WTC11 (cell line): ENCODE results near the gene ABCA13.

Experiments used
- CREM ChIP-seq: sonication (generic); formaldehyde crosslinking; IDR thresholded peaks from 2 replicates; pipeline ENCODE4 v1.8.1; 2022; ENCODE audit warnings: mild to moderate bottlenecking, missing genetic modification reagents, moderate library complexity
- MXD4 ChIP-seq: fragments of 250-450 bp; sonication (Bioruptor Pico); IDR thresholded peaks from 2 replicates; pipeline ENCODE4 v1.8.0; 2021; ENCODE audit warnings: mild to moderate bottlenecking, moderate library complexity, borderline replicate concordance
- TEAD4 ChIP-seq: sonication (generic); formaldehyde crosslinking; IDR thresholded peaks from 2 replicates; pipeline ENCODE4 v1.8.0; 2022; ENCODE audit warnings: mild to moderate bottlenecking, missing genetic modification reagents
- ZBTB21 ChIP-seq: sonication (generic); formaldehyde crosslinking; IDR thresholded peaks from 2 replicates; pipeline ENCODE4 v1.8.1; 2023; ENCODE audit warnings: mild to moderate bottlenecking, missing genetic modification reagents, borderline replicate concordance
- TF ChIP-seq, protein P1 (sequence below): fragments of 200-600 bp; IDR thresholded peaks from 2 replicates; pipeline ENCODE4 v1.8.0; 2022; ENCODE audit warnings: antibody characterized with exemption
- TF ChIP-seq, protein P2 (sequence below): sonication (generic); formaldehyde crosslinking; IDR thresholded peaks from 2 replicates; pipeline ENCODE4 v1.8.1; 2023; ENCODE audit warnings: mild to moderate bottlenecking, missing genetic modification reagents
- TF ChIP-seq, protein P3 (sequence below): sonication (generic); formaldehyde crosslinking; IDR thresholded peaks from 2 replicates; pipeline ENCODE4 v1.8.0; 2023; ENCODE audit warnings: mild to moderate bottlenecking, missing genetic modification reagents
- TF ChIP-seq, protein P4 (sequence below): sonication (generic); formaldehyde crosslinking; IDR thresholded peaks from 2 replicates; pipeline ENCODE4 v1.8.1; 2022; ENCODE audit warnings: low read depth, missing genetic modification reagents, borderline replicate concordance

DNA sequence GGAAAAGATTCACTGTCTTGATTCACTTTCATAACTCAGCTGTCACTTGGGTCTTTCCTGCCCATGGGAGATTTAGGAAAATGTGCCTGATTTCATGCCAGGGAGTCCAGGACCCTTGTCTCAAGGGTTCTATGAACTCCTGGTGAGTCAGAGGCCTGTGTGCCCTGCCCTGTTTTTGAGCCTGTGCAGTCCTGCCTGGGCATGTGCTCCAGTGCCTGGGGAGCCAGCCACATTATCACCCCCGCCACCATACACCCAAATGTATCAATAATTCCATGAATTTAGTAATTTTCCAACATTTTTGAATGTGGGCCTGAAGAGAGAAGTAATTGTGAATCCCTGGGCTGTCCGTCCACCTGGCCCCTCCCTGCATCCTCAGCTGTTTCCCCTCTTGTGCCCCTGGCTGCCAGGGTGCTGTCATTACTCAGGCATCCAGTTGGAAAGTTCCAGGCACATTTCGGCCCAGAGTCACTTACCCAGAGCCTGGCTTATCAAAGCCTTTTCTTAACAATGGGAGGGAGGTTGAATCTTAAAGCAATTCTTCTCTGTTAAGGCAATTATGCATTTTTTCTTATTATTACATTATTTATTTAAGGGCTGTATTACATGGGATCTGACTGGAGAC, 465.2 kb downstream of the ABCA13 start:
- TF ChIP-seq ZBTB21 (CRISPR knock-in tag) = no peak
- TF ChIP-seq MXD4 (CRISPR knock-in tag) = no peak
- TF ChIP-seq, protein P1, sequence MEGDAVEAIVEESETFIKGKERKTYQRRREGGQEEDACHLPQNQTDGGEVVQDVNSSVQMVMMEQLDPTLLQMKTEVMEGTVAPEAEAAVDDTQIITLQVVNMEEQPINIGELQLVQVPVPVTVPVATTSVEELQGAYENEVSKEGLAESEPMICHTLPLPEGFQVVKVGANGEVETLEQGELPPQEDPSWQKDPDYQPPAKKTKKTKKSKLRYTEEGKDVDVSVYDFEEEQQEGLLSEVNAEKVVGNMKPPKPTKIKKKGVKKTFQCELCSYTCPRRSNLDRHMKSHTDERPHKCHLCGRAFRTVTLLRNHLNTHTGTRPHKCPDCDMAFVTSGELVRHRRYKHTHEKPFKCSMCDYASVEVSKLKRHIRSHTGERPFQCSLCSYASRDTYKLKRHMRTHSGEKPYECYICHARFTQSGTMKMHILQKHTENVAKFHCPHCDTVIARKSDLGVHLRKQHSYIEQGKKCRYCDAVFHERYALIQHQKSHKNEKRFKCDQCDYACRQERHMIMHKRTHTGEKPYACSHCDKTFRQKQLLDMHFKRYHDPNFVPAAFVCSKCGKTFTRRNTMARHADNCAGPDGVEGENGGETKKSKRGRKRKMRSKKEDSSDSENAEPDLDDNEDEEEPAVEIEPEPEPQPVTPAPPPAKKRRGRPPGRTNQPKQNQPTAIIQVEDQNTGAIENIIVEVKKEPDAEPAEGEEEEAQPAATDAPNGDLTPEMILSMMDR = no peak
- TF ChIP-seq, protein P2, sequence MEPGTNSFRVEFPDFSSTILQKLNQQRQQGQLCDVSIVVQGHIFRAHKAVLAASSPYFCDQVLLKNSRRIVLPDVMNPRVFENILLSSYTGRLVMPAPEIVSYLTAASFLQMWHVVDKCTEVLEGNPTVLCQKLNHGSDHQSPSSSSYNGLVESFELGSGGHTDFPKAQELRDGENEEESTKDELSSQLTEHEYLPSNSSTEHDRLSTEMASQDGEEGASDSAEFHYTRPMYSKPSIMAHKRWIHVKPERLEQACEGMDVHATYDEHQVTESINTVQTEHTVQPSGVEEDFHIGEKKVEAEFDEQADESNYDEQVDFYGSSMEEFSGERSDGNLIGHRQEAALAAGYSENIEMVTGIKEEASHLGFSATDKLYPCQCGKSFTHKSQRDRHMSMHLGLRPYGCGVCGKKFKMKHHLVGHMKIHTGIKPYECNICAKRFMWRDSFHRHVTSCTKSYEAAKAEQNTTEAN (CRISPR knock-in tag) = no peak
- TF ChIP-seq, protein P3, sequence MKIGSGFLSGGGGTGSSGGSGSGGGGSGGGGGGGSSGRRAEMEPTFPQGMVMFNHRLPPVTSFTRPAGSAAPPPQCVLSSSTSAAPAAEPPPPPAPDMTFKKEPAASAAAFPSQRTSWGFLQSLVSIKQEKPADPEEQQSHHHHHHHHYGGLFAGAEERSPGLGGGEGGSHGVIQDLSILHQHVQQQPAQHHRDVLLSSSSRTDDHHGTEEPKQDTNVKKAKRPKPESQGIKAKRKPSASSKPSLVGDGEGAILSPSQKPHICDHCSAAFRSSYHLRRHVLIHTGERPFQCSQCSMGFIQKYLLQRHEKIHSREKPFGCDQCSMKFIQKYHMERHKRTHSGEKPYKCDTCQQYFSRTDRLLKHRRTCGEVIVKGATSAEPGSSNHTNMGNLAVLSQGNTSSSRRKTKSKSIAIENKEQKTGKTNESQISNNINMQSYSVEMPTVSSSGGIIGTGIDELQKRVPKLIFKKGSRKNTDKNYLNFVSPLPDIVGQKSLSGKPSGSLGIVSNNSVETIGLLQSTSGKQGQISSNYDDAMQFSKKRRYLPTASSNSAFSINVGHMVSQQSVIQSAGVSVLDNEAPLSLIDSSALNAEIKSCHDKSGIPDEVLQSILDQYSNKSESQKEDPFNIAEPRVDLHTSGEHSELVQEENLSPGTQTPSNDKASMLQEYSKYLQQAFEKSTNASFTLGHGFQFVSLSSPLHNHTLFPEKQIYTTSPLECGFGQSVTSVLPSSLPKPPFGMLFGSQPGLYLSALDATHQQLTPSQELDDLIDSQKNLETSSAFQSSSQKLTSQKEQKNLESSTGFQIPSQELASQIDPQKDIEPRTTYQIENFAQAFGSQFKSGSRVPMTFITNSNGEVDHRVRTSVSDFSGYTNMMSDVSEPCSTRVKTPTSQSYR = no peak
- no peak for TF ChIP-seq CREM
- TF ChIP-seq, protein P4, sequence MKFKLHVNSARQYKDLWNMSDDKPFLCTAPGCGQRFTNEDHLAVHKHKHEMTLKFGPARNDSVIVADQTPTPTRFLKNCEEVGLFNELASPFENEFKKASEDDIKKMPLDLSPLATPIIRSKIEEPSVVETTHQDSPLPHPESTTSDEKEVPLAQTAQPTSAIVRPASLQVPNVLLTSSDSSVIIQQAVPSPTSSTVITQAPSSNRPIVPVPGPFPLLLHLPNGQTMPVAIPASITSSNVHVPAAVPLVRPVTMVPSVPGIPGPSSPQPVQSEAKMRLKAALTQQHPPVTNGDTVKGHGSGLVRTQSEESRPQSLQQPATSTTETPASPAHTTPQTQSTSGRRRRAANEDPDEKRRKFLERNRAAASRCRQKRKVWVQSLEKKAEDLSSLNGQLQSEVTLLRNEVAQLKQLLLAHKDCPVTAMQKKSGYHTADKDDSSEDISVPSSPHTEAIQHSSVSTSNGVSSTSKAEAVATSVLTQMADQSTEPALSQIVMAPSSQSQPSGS = no peak
- TF ChIP-seq TEAD4 (CRISPR knock-in tag) = no peak
